CD4-positive, alpha-beta T cell treated with Interleukin-6 for 4 hours (primary cell): Measurements from ENCODE around the gene FGF22.
"Not testable (repeated sequence)": the region's sequence is repeated elsewhere in the genome, so short reads cannot be mapped to it uniquely, and the experiment has no call there.

Source experiments
- DNase-seq: peaks from one replicate; pipeline ENCODE4 v3.0.0-alpha.2; 2020; ENCODE audit warnings: mixed read lengths

Gene FGF22

DNA sequence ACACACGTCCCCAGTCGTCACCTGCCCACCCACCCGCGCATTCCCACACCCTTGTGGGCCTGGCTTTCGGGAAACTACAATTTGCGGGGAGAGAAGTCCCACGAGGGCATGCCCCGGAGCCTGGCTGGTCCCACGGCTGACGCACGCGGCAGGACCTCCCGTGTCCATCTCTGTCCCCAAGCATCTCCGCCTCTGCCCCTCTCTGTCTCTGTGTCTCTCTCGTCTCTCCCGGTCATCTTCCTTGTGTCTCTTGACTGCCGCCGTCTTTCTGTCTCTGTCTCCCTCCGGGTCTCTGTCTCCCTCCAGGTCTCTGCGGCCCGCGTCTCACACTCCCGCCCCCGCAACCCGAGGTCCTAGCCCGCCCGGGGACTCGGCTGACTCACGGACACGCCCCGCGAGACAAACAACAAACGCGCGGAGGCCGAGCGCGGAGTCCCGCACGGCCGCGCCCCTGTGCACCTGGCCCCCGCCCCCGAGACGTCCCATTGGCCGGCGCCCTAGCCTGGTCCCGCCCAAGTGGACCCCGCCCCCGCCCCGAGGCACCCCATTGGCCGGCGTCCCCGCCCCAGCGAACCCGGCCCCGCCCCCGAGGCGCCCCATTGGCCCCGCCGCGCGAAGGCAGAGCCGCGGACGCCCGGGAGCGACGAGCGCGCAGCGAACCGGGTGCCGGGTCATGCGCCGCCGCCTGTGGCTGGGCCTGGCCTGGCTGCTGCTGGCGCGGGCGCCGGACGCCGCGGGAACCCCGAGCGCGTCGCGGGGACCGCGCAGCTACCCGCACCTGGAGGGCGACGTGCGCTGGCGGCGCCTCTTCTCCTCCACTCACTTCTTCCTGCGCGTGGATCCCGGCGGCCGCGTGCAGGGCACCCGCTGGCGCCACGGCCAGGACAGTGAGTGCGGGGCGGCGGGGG lies at the start of gene FGF22:
FGF22 (plus strand) TSS at position 627 of the 908 bp plus-strand sequence; CDS start at position 674, 47 bp downstream.
- DNase-seq, result peak; percentile 99

DNA sequence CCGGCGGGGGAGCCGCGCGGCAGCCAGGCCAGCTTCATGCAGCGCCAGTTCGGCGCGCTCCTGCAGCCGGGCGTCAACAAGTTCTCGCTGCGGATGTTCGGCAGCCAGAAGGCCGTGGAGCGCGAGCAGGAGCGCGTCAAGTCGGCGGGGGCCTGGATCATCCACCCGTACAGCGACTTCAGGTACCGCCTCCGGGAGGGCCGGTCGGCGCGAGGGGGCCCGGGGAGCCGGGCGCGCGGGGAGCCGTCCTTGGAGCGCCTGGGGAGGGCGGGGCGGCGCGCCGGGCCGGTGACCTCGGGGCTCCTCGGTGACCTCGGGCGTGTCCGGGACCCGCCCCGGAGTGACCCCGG lies 49.3 kb upstream of the FGF22 start:
- peak; percentile 48 for DNase-seq

DNA sequence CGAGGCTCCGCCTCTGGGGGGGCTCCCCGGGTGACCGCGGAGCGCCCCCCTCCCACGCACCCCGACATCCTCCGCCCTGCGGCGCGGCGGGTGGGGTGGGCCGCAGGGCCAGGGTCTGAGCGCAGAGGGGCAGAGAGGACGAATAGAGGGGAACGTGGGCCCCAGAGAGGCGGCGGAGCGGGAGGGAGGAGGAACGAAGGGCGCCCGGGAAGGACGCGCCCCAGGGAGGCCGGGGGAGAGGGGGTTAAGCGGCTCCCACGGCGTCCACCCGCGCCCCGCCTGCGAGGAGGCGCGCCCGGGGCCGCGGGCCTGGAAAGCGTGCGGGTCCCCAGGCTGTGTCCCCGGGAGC lies 49.0 kb upstream of the FGF22 start:
- no peak for DNase-seq

DNA sequence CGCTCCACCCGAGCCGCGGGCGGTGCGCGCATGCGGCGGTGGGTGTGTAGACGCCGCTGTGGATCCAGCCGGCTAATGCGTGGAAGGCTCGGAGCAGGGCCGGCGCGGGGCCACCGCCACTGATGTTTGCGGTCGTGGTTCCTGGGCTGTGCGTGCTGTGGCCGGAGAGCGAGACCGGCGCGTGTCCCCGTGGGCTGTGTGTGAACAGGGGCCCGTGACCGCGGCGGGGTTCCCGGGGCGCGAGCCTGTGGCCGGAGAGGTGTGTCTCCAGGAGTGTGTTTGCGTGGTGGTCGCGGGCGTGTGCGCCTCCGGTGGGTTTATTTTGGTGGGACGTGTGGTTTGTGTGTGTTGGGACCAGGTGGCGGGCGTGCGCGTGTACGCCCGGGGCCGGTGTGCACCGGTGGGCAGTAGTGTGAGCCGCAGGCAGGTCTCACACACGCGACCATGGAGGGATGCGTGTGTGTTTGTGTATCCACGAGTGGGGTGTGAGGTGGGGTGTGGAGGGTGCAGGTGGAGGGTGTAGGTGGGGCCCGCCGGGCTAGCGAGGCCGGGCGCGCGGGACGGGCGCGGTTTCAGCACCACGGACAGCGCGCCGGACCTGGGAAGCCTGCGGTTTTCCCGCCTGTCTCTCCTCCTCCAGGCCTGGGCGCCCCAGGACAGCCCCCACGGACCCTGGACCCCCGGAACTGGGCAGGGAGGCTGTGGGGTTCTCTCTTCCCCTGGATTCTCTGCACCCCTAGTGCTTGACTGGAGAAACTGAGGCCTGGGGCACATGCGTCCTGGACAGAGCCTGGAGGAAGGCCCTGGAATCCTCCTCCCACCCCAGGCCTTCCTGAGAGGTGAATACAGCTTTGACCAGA lies 48.4 kb upstream of the FGF22 start:
- no peak for DNase-seq

DNA sequence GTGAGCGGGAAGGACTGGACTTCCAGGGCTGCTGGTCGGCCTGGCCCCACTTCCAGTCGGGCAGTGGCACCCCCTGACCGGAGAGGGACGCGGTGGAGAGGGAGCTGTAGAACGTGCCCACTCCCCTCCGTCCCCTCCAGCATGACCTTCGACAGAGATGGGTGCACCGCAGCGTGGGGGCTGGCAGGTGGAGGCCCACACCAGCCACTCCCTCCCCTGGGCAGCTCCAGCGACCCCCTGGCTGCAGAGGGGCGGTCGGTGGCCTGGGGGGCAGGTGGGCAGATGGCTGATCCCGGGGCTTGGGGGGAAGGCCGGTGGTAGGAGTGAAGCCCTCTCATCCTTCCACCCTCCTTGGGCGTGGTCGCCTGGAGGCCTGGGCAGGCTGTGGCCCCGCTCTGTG lies 47.6 kb upstream of the FGF22 start:
- DNase-seq, result no peak

DNA sequence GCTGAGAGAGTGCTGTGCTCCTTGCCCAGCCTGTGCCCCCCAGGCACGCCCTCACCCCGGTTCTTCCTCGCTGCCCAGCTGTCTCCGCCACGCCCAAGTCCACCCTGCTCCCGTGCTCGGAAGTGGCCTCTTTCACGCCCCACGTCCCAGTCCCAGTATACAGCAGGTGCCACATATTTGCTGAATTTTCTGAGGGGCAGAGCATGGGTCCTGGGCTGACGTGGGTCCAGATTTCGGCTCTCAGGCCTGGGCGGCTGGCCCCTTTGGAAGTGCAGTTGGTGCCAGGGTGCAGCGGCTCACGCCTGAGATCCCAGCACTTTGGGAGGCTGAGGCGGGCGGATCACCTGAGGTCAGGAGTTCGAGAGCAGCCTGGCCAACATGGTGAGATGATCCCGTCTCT lies 46.6 kb upstream of the FGF22 start:
- no peak for DNase-seq

DNA sequence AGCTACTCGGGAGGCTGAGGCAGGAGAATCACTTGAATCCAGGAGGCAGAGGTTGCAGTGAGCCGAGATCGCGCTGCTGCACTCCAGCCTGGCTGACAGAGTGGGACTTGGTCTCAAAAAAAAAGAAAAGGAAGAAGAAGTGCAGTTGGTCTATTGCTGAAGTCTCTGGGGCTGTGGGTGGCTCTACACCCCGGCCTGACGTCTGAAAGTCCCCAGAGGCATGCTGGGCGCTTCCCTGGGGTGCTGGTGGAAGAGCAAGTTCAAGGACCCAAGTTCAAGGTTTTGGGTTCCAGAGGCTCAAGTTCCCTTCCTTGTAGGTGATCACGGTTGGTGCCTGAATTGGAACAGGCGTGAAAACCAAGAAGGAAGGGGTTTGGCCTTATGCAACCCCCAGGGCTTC lies 46.2 kb upstream of the FGF22 start:
- DNase-seq, result no peak

DNA sequence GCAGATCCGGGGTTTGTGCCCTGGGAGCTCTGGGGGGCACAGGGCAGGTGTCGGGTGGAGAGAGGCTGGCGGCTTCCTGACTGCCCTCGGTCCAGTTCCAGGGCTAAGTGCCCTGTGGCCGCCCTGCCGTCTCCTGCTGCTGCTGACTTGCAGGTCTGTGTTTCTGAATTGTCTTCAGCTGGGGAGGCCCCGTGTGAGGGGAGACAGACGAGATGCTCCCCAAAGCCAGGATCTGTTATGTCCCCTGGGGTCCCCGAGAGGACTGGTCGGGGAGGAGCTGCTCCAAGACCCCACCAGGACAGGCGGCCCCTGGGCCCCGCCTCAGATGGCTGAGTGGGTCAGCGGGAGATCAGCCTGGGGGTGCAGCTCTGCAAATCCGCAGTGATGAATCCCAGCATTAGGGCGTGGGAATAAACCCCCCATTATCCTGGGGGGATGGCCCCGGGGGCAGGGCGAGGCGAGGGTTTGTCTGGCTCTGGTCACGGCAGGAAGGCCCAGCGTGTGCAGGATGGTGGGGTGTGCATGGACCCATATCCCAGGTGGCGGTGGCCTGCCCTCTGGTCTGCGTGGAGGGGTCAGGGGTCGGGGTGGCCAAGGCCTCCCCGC lies 45.3 kb upstream of the FGF22 start:
- no peak for DNase-seq

DNA sequence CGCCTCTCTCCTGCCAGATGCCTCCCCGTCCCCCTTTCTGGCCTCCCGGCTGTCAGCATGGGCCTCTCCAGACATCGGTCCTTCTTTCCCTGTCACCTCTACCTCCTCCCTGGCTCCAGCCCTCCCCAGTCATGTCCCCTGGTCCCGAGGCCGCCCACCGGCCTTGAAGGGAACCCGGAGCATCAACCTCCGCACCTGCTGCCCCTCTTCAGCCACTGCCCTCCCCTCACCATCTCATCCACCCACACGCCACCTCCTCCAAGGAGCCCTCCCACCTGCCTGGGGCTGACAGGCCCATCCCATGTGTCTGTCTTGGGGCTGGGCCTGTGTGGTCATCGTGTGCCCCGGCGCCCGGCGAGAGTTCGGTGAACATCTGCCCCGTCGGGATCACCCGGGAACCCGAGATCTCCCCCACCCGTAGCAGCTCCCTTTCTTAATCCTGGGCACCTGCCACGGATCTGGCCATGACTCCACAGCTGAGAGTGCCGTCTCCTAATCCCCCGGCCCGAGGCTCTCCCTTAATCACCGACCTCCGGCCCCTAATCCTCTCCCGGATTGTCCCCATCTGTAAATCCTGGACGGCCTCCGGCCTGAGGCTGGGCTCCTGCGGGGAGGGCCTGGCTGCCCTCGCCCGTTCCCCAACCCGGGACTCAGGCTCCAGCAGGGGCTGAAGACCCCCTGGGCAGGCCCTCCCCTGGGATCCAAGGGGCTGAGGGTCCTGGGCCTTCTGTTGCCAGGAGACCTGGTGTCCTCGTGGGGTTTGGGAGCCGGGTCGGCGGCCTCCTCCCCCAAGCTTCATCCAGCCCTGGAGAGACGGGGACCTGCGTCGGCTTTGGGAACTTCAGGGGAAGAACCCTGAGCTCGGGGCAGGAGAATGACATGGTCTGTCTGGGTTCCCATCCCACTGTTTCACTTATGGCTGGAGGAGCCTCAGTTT lies 44.1 kb upstream of the FGF22 start:
- DNase-seq, result no peak

DNA sequence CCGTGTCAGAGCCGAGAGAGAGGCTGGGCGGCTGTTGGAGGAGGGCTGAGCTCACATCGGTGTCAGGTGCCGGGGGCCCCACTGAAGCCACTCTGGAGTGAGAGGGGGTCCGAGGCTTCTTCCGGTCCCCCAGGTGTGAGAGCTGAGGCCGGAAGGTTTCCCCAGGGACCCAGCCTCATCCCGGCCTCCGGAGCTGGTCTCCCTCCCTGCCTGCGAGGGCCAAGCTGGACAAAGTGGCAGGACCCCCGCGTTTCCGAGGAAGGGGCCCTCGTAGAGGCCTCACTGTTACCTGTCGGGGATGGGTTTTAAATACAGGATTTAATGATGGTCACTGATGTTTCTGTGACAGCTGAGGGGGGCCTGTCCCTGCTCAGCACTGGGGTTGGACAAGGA lies 43.4 kb upstream of the FGF22 start:
- no peak for DNase-seq

DNA sequence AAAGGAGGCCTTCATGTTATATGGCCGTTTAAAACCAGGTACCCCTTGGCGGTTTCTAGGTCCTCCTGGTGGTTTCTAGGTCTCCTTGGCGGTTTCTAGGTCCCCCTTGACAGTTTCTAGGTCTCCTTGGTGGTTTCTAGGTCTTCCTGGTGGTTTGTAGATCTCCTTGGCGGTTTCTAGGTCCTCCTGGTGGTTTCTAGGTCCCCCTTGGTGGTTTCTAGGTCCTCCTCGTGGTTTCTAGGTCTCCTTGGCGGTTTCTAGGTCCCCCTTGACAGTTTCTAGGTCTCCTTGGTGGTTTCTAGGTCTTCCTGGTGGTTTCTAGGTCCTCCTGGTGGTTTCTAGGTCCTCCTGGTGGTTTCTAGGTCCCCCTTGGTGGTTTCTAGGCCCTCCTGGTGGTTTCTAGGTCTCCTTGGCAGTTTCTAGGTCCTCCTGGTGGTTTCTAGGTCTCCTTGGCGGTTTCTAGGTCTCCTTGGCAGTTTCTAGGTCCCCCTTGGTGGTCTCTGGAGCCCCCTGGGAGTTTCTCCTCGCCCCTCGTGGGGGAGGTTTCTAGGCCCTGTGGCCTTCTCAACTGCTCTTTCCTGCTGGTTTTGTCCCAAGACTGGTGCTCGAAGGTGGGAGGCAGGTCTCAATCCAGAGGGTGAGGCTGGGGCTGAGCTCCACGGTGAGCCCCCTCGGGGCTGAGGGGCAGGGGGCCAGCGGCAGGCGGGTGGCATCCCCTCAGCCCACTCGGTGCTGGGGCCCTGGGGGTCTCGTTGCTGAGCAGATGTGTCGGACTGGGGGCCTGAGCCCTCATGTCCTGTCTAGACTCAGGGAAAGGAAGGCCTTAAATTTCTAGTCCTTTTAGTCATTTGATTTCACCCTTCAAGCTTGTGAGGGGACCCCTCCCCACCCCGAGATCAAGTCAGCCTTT lies 42.0 kb upstream of the FGF22 start:
- DNase-seq, result no peak

DNA sequence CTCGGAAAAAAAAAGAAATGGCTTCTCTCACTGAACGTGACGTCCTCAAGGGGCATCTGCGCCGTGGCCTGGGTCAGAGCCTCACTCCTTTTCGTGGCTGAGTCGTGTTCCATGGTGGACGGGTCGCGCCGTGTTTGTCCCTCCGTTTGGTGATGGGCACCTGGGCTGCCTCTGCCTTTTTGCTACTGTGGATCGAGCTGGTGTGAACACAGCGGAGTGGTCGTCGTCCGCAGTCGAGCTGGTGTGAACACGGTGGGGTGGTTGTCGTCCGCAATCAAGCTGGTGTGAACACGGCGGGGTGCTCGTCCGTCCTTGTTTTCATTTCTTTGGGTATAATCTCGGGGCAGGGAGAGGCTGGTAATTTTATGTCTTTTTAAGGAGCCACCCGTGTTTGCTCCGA lies 38.4 kb upstream of the FGF22 start:
- no peak for DNase-seq

DNA sequence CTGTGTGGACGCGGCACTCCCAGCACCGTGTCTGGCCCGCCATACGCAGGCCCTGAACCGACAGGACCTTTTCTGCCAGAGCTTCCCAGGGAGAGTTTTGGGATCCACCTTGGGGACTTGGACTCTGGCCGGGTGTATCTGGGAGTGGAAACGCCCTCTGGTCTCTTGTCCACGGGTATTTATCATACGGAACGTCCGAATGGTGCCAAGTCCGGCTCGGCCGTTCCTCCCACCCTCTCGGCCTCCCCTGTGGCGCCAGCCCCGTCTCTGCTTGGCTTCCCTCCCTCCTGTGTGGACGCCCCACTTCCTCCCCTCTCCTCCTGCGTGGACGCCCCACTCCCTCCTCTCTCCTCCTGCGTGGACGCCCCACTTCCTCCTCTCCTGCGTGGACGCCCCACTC lies 37.9 kb upstream of the FGF22 start:
- no peak for DNase-seq

DNA sequence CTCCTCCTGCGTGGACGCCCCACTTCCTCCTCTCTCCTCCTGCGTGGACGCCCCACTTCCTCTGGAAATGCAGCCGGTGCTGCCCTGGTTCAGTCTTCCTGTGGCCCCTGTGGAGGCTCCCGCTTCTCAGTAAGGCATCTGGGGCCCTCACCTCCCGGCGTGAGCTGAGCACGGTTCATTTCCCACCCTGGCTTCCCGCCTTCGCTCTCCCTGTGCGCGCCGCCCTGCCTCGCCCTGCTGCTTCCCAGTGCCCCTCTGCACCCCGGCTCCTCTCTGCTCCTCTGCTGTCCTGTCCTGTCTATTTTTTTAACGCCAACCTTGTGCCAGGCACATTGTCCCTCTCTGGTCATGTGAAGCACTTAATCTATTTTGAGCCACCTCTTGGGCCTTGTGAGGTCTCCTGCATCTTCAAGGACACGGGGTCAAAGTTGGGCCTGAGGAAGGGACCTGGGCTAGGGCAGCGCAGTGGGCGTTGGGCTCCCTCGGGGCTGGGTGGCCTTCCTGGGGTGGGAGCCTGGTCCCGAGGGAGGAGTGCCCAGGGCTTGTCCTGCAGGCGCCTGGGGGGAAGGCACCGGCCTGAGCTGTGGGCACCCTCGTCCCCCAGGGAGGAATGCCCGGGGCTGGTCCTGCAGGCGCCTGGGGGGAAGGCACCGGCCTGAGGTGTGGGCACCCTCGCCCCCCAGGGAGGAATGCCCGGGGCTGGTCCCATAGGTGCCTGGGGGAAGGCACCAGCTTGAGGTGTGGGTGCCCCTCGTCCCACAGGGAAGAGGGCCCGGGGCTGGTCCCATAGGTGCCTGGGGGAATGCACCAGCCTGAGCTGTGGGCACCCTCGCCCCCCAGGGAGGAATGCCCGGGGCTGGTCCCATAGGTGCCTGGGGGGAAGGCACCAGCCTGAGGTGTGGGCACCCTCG lies 37.0 kb upstream of the FGF22 start:
- no peak for DNase-seq

DNA sequence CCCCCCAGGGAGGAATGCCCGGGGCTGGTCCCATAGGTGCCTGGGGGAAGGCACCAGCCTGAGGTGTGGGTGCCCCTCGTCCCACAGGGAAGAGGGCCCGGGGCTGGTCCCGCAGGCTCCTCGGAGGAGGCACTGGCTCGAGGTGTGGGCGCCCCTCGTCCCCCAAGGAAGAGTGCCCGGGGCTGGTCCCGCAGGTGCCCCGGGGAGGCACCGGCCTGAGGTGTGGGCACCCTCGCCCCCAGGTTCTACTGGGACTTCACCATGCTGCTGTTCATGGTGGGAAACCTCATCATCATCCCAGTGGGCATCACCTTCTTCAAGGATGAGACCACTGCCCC lies 36.4 kb upstream of the FGF22 start:
- DNase-seq, result not testable (repeated sequence)

DNA sequence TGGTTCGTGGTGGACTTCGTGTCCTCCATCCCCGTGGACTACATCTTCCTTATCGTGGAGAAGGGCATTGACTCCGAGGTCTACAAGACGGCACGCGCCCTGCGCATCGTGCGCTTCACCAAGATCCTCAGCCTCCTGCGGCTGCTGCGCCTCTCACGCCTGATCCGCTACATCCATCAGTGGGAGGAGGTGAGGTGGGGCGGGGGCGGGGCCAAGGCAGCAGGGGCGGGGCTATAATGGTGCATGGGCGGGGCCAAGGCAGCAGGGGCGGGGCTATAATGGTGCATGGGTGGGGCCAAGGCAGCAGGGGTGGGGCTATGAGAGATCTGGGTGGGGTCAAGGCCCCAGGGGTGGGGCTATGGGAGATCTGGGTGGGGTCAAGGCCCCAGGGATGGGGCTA lies 35.9 kb upstream of the FGF22 start:
- not testable (repeated sequence) for DNase-seq

DNA sequence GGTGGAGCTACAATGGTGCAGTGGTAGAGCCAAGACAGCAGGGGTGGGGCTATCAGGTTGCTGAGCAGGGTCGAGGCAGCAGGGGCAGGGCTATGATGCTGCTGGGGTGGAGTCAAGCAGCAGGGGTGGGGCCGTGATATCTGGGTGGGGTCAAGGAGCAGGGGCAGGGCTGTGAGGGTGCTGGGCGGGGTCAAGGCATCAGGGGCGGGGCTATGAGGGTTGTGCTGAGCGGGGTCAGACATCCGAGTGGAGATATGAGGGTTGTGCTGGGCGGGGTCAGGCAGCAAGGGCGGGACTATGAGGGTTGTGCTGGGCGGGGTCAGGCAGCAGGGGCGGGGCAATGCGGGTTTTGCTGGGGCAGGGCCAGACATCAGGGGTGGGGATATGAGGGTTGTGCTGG lies 35.3 kb upstream of the FGF22 start:
- DNase-seq, result no peak

DNA sequence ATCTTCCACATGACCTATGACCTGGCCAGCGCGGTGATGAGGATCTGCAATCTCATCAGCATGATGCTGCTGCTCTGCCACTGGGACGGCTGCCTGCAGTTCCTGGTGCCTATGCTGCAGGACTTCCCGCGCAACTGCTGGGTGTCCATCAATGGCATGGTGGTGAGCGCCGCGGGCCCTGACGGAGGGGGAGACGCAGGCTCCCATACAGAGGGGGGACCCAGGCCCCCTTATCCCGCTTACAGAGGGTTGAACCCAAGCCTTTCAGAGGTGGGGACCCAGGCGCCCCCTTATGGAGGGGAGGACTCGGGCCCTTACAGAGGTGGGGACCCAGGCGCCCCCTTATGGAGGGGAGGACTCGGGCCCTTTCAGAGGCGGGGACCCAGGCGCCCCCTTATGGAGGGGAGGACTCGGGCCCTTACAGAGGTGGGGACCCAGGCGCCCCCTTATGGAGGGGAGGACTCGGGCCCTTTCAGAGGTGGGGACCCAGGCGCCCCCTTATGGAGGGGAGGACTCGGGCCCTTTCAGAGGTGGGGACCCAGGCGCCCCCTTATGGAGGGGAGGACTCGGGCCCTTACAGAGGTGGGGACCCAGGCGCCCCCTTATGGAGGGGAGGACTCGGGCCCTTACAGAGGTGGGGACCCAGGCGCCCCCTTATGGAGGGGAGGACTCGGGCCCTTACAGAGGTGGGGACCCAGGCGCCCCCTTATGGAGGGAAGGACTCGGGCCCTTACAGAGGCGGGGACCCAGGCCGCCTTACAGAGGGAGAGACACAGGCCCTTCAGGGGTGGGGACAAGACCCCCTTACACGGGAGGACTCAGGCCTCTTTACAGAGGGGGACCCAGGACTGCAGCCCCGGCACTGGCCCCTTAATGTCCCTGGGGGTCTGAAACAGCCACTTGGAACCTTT lies 34.4 kb upstream of the FGF22 start:
- DNase-seq, result not testable (repeated sequence)
